ENCODE measurements around the gene TRAF1. TPM values are rescaled to one million over a fixed set of nuclear protein-coding genes. Genes with fewer than 3 reads are reported as not detected.
A peak's percentile ranks its signal among the peaks of the same experiment; 100 is the strongest.

TRAF1 gene
- total and polyA plus RNA-seq, 11 donors: 0.93 to 7.8 (median 1.8) TPM

DNA sequence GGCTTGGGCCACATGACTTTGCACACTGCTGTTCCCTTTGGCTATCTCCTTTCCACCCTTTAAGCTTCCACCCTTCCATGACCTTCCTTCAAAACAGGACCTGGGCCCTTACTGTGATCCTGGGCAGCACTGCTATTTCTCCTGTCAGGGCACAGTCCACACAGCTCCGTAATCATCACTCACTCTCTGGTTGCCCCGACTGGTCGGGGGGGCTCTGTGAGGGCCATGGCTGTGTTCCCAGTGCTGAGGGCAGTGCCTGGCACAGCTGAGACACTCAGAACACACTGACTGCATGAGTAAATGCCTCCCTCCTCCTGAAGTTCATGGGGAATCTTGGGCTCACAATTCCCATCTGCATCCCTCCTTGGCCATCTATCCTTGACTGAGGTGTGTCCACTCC, 12.2 kb downstream of the TRAF1 start:
- no peaks in the 10 kb centered on the region for H3K27me3 ChIP-seq
- H3K9me3 ChIP-seq: peaks cover 0 to 6% (median 0%) of the 10 kb centered on the region in 12 donors
- no peak overlapping the region for H3K27ac ChIP-seq
- H3K4me1 ChIP-seq: peaks cover 0 to 38% (median 13%) of the 10 kb centered on the region in 12 donors
- ATAC-seq (peak; percentile 59 to 86 (median 78)), DNase-seq (peak in 2 of 5 donors; percentile 57 to 58)
- 29 to 79% (median 58%) methylated on average over 3 of the region's 3 CpGs for WGBS, 4 donors
- TF ChIP-seq, protein P1, sequence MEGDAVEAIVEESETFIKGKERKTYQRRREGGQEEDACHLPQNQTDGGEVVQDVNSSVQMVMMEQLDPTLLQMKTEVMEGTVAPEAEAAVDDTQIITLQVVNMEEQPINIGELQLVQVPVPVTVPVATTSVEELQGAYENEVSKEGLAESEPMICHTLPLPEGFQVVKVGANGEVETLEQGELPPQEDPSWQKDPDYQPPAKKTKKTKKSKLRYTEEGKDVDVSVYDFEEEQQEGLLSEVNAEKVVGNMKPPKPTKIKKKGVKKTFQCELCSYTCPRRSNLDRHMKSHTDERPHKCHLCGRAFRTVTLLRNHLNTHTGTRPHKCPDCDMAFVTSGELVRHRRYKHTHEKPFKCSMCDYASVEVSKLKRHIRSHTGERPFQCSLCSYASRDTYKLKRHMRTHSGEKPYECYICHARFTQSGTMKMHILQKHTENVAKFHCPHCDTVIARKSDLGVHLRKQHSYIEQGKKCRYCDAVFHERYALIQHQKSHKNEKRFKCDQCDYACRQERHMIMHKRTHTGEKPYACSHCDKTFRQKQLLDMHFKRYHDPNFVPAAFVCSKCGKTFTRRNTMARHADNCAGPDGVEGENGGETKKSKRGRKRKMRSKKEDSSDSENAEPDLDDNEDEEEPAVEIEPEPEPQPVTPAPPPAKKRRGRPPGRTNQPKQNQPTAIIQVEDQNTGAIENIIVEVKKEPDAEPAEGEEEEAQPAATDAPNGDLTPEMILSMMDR (IDR thresholded peaks at IDR 0.05): no peak
- no peak for TF ChIP-seq POLR2A (IDR thresholded peaks at IDR 0.05)
- intact Hi-C loops (cut with DNase I): no loop called here
- H3K4me3 ChIP-seq: no peak overlapping the region
- peaks cover 0 to 69% (median 0%) of the 10 kb centered on the region in 9 donors for H3K36me3 ChIP-seq

DNA sequence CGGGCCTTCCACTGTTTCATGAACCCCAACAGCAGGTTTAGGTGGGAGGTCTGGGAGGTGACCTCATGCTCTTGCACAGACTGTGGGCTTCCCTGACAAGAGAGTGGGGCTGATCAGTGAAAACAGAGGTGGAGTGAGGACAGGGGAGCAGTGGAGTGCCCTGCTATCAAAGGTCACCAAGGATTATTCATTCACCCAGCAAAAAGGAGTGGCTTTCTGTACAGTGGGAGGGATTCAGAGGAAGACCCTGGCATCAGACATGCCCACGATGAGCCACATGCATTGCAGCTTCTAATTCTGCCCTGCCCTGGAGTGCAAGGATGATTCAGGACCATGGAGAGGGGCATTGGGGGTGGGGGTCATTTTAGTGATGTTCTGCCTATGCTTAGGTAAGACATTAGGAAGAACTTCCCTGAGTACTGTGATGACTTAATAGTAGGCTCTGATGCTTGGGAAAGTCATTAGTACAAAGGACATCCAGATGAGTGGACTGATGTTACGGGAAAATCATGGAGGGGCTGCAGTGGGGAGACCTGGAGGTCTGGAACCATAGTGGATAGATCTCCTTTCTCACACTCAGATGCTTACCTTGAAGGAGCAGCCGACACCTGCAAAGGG, 12.8 kb downstream of the TRAF1 start:
- peaks cover 0 to 71% (median 0%) of the 10 kb centered on the region in 9 donors for H3K36me3 ChIP-seq
- no peak for TF ChIP-seq POLR2A (IDR thresholded peaks at IDR 0.05)
- TF ChIP-seq, protein P1 (IDR thresholded peaks at IDR 0.05): no peak
- H3K27me3 ChIP-seq: no peaks in the 10 kb centered on the region
- WGBS, 4 donors: 81 to 90% (median 88%) methylated on average over 4 of the region's 4 CpGs
- no peak for DNase-seq
- no peak overlapping the region for H3K27ac ChIP-seq
- peaks cover 0 to 32% (median 7%) of the 10 kb centered on the region in 12 donors for H3K4me1 ChIP-seq
- intact Hi-C loops (cut with DNase I): no loop called here
- H3K4me3 ChIP-seq: no peak overlapping the region
- ATAC-seq: no peak
- H3K9me3 ChIP-seq: peaks cover 0 to 6% (median 0%) of the 10 kb centered on the region in 12 donors

DNA sequence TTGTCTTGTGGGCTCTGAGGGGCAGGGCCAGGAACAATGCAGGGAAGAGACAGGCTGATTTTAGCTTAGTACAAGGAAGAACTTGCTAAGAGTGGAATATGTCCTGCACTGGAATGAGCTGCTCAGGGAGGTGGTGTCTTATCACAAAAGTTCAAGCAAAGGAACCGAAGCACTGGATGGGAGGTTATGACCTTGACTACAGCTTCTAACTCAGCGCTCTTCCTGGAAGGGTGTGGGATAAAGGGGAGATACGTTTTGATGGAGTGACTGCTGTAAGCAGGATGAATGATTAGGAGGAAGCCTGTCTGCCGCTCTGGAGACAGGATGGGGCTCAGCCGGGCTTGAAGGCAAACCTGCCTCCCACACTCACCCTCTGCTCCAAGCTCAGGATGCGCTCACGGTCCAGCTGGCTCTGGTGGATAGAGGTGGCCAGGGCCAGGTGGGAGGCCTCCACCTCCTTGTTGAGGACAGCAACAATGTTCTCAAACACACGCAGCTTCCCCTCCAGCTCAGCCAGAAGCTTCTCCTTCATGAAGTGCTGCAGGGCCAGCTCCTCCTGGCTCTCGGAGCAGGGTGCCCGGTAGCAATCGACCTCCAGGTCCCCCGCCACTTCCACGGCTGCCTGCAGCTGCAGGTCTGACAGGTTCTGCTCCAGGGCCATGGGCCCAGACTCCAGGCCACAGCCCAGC, 13.5 kb downstream of the TRAF1 start:
- no peak for ATAC-seq
- Histone ChIP-seq H3K9me3 (peaks cover 0 to 6% (median 0%) of the 10 kb centered on the region in 12 donors), H3K36me3 (peaks cover 0 to 69% (median 0%) of the 10 kb centered on the region in 9 donors), H3K27ac (no peak overlapping the region), H3K4me1 (peaks cover 0 to 25% (median 2%) of the 10 kb centered on the region in 12 donors), H3K4me3 (no peak overlapping the region), H3K27me3 (no peaks in the 10 kb centered on the region)
- no peak for DNase-seq
- intact Hi-C loops (cut with DNase I): no loop called here
- TF ChIP-seq POLR2A (IDR thresholded peaks at IDR 0.05): no peak
- TF ChIP-seq, protein P1 (IDR thresholded peaks at IDR 0.05): no peak
- 83 to 89% (median 86%) methylated on average over 12 to 13 of the region's 13 CpGs for WGBS, 4 donors

DNA sequence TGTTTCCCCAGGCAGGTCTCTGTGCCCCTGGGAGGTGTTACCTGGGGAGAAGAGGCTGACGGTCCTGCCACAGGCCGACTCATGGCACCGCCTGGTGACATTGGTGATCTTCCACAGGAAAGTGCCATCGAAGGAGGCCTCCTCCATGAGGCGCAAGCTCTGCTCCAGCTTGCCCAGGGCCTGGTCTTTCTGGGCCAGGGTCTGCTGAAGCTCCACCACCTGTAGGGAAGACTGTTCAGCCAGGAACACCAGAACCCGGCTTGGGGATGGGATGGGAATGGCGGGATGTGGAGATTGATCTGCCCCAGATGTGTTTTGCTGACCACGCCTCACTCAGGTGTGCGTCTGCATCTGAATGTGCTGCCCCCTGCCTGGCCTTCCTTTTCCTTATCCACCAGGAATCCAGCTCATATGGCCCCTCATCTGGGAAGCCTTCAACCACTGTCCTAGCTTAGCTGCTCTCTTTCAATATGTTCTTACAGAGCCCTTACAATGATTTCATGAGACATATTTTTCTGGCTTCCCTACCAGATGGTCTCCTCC, 15.2 kb downstream of the TRAF1 start:
- peaks cover 0 to 74% (median 0%) of the 10 kb centered on the region in 9 donors for H3K36me3 ChIP-seq
- no peak for TF ChIP-seq POLR2A (IDR thresholded peaks at IDR 0.05)
- TF ChIP-seq, protein P1 (IDR thresholded peaks at IDR 0.05): no peak
- no peaks in the 10 kb centered on the region for H3K27me3 ChIP-seq
- no peak overlapping the region for H3K4me3 ChIP-seq
- no peaks in the 10 kb centered on the region for H3K9me3 ChIP-seq
- no peak for ATAC-seq
- intact Hi-C loops (cut with DNase I): no loop called here
- 93 to 95% (median 94%) methylated on average over 9 of the region's 9 CpGs for WGBS, 4 donors
- H3K27ac ChIP-seq: no peak overlapping the region
- H3K4me1 ChIP-seq: peaks cover 0 to 19% (median 1%) of the 10 kb centered on the region in 12 donors
- DNase-seq: no peak
